K562 (cell line): ENCODE data around the gene GBA2. TPM values are rescaled to one million over a fixed set of nuclear protein-coding genes. Genes with fewer than 3 reads are reported as not detected.
A peak's percentile ranks its signal among the peaks of the same experiment; 100 is the strongest.

ENCODE experiments used
- ARID3A ChIP-seq: IDR thresholded peaks from 2 replicates; pipeline ENCODE4 v1.6.1; 2012; ENCODE audit warnings: low read depth, low read length, improper control_type of control experiment, borderline replicate concordance
- CHD7 ChIP-seq: fragments of 200-600 bp; sonication (generic); IDR thresholded peaks from one replicate; pipeline ENCODE4 v1.6.1; 2012; ENCODE audit warnings: mild to moderate bottlenecking, low read depth, low read length, inconsistent platforms
- GABPA ChIP-seq: fragments of 200-800 bp; sonication (Bioruptor generic); conservative IDR thresholded peaks from 2 replicates; pipeline ENCODE4 v1.6.1; 2016; ENCODE audit warnings: low read depth, missing genetic modification characterization, missing compliant biosample characterization
- MYNN ChIP-seq, 2 experiments: sonication (generic); formaldehyde crosslinking in 1 of 2; IDR thresholded peaks; 2 replicates each; pipeline versions ENCODE4 v1.5.0 to v1.6.1; 2016 to 2020; ENCODE audit warnings: antibody characterized with exemption in 1 of 2, missing genetic modification reagents in 1 of 2
- NCOA4 ChIP-seq: fragments of 450-650 bp; IDR thresholded peaks from 2 replicates; pipeline ENCODE4 v1.6.1; 2018; ENCODE audit warnings: mild to moderate bottlenecking; ENCODE audit not compliant: partially characterized antibody
- NCOA6 ChIP-seq: fragments of 450-650 bp; IDR thresholded peaks from 2 replicates; pipeline ENCODE4 v1.6.1; 2017; ENCODE audit warnings: mild to moderate bottlenecking
- RB1 ChIP-seq: fragments of 450-650 bp; IDR thresholded peaks from 2 replicates; pipeline ENCODE4 v1.6.1; 2017; ENCODE audit warnings: low read depth, mild to moderate bottlenecking
- SMC3 ChIP-seq: conservative IDR thresholded peaks from 2 replicates; pipeline ENCODE4 v1.6.1; 2011; ENCODE audit warnings: low read depth, low read length, improper control_type of control experiment; ENCODE audit not compliant: insufficient read depth
- ZBED1 ChIP-seq: IDR thresholded peaks from 2 replicates; pipeline ENCODE4 v1.6.1; 2014
- ZFPM2 ChIP-seq: fragments of 250-450 bp; sonication (Bioruptor Pico); IDR thresholded peaks from 2 replicates; pipeline ENCODE4 v1.5.1; 2022; ENCODE audit warnings: mild to moderate bottlenecking
- ZNF253 ChIP-seq: fragments of 250-450 bp; sonication (Bioruptor Pico); conservative IDR thresholded peaks from 2 replicates; pipeline ENCODE4 v1.6.1; 2021; ENCODE audit warnings: mild to moderate bottlenecking
- ZNF431 ChIP-seq: sonication (generic); formaldehyde crosslinking; IDR thresholded peaks from 2 replicates; pipeline ENCODE4 v1.8.0; 2022; ENCODE audit warnings: mild to moderate bottlenecking, missing genetic modification reagents
- ZNF445 ChIP-seq: fragments of 250-450 bp; sonication (Bioruptor Pico); IDR thresholded peaks from 2 replicates; pipeline ENCODE4 v1.4.0; 2020; ENCODE audit warnings: low read depth, mild to moderate bottlenecking, moderate library complexity
- ZNF75A ChIP-seq: fragments of 450-650 bp; formaldehyde crosslinking; IDR thresholded peaks from 2 replicates; pipeline ENCODE4 v1.4.0; 2020; ENCODE audit warnings: mild to moderate bottlenecking
- ZNF764 ChIP-seq: fragments of 250-450 bp; sonication (Bioruptor Pico); IDR thresholded peaks from 2 replicates; pipeline ENCODE4 v1.4.0; 2020; ENCODE audit warnings: low read depth, mild to moderate bottlenecking, moderate library complexity
- ZNF780A ChIP-seq: fragments of 250-450 bp; sonication (Bioruptor Pico); IDR thresholded peaks from 2 replicates; pipeline ENCODE4 v1.5.0; 2021; ENCODE audit warnings: mild to moderate bottlenecking
- polyA plus RNA-seq, 8 experiments: library from polyadenylated mRNA; depleted of rRNA in 4 of 8; stranded (reverse) in 5 of 8; unstranded in 3 of 8; fragments of >200 nt; fragmentation: Nextera tagmentation in 2 of 8; fragmentation: Illumina TruSeq in 1 of 8; extraction: Ambion mirVana in 2 of 8; extraction: Trizol in 1 of 8; gene quantifications; 2 replicates each; pipeline versions ENCODE4 v1.2.1 to v1.2.3, GENCODE V29; 2011 to 2014; ENCODE audit warnings: inconsistent platforms in 1 of 8, missing spikeins in 1 of 8
- total RNA-seq, 7 experiments: library from RNA; depleted of rRNA in 6 of 7; stranded (reverse); fragments of >200 nt in 6 of 7; fragmentation: Illumina TruSeq in 2 of 7; extraction: Trizol in 2 of 7; gene quantifications; 2 replicates each; pipeline versions ENCODE4 v1.2.1 to v1.2.3, GENCODE V29; 2011 to 2021; ENCODE audit warnings: low replicate concordance in 1 of 7

The GBA2 gene
- total and polyA plus RNA-seq, 9 of the 15 experiments (the other 6 are each of a cell fraction or from before 2014, with no cell fraction given) = 14.1 to 60.4 (median 32.1) TPM

- TF ChIP-seq ARID3A (no peak), ZFPM2 (CRISPR knock-in tag) (0 out of 2 replicates have a peak, but pooled peaks have one; percentile 51), NCOA6 (no peak), ZNF253 (no peak), ZNF445 (no peak), GABPA (tag) (no peak), CHD7 (no peak), RB1 (no peak), ZNF764 (CRISPR knock-in tag) (no peak), ZBED1 (no peak), ZNF75A (no peak), SMC3 (no peak), NCOA4 (no peak), MYNN (IDR thresholded peaks at IDR 0.05) (no peak), MYNN (CRISPR knock-in tag; IDR thresholded peaks at IDR 0.05) (no peak), ZNF780A (CRISPR knock-in tag) (no peak), ZNF431 (no peak)
Observed at GRCh38 chr9:35731415-35732184, 17.4 kb downstream of the GBA2 start (continued).
